Ishikawa (cell line): ENCODE data around the gene U2SURP.

Experiments used
- CREB1 ChIP-seq: IDR thresholded peaks from 2 replicates; pipeline ENCODE4 v1.6.1; 2012; ENCODE audit warnings: low read depth
- EGR1 ChIP-seq: IDR thresholded peaks from 2 replicates; pipeline ENCODE4 v1.6.1; 2012
- EP300 ChIP-seq: IDR thresholded peaks from 2 replicates; pipeline ENCODE4 v1.6.1; 2012; ENCODE audit warnings: borderline replicate concordance
- MAX ChIP-seq: IDR thresholded peaks from 2 replicates; pipeline ENCODE4 v1.6.1; 2012
- NFIC ChIP-seq: IDR thresholded peaks from 2 replicates; pipeline ENCODE4 v1.6.1; 2012
- REST ChIP-seq: IDR thresholded peaks from 2 replicates; pipeline ENCODE4 v1.6.1; 2012; ENCODE audit warnings: low read depth, mild to moderate bottlenecking
- TAF1 ChIP-seq: IDR thresholded peaks from 2 replicates; pipeline ENCODE4 v1.6.1; 2012; ENCODE audit warnings: low read depth, mild to moderate bottlenecking
- TCF12 ChIP-seq: IDR thresholded peaks from 2 replicates; pipeline ENCODE4 v1.6.1; 2012; ENCODE audit warnings: low read depth

GRCh38 chr3:142993958-142994442 is 7.4 kb upstream of the U2SURP start:
- TF ChIP-seq EP300 (no peak), NFIC (no peak), EGR1 (no peak), MAX (no peak), REST (no peak), TCF12 (no peak), CREB1 (no peak), TAF1 (no peak)
